ENCODE results near the gene FARS2.

The FARS2 gene

GRCh38 chr6:5287205-5287965, 26.1 kb downstream of the FARS2 start:
- peaks cover 42% of the 10 kb centered on the region for H3K4me1 ChIP-seq (ENCODE audit: low read length)
- TF ChIP-seq EZH2phosphoT487 (IDR thresholded peaks at IDR 0.05; ENCODE audit: low read depth) = no peak
- TF ChIP-seq, protein P1, sequence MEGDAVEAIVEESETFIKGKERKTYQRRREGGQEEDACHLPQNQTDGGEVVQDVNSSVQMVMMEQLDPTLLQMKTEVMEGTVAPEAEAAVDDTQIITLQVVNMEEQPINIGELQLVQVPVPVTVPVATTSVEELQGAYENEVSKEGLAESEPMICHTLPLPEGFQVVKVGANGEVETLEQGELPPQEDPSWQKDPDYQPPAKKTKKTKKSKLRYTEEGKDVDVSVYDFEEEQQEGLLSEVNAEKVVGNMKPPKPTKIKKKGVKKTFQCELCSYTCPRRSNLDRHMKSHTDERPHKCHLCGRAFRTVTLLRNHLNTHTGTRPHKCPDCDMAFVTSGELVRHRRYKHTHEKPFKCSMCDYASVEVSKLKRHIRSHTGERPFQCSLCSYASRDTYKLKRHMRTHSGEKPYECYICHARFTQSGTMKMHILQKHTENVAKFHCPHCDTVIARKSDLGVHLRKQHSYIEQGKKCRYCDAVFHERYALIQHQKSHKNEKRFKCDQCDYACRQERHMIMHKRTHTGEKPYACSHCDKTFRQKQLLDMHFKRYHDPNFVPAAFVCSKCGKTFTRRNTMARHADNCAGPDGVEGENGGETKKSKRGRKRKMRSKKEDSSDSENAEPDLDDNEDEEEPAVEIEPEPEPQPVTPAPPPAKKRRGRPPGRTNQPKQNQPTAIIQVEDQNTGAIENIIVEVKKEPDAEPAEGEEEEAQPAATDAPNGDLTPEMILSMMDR (IDR thresholded peaks at IDR 0.05; ENCODE audit: low read depth, low read length) = no peak
- no peaks in the 10 kb centered on the region for H3K27me3 ChIP-seq (ENCODE audit: low read depth, low read length)
- H3K4me2 ChIP-seq (ENCODE audit: low read length) = no peak overlapping the region
- no peak overlapping the region for H3K27ac ChIP-seq (ENCODE audit: low read length)
- H2AFZ ChIP-seq (ENCODE audit: low read depth, low read length) = no peak overlapping the region
- H3K79me2 ChIP-seq (ENCODE audit: low read length) = peaks cover 68% of the 10 kb centered on the region
- no peaks in the 10 kb centered on the region for H4K20me1 ChIP-seq (ENCODE audit: insufficient read depth, low read length)
- H3K36me3 ChIP-seq (replicated peaks; ENCODE audit: low read depth, low read length) = peaks cover 4% of the 10 kb centered on the region
- no peak overlapping the region for H3K4me3 ChIP-seq (ENCODE audit: low read length)
- H3K9ac ChIP-seq (ENCODE audit: low read length) = no peak overlapping the region
- H3K9me3 ChIP-seq (ENCODE audit: insufficient read depth, low read length) = no peaks in the 10 kb centered on the region

- Histone ChIP-seq H3K4me3 (ENCODE audit: low read length) (no peak overlapping the region), H4K20me1 (ENCODE audit: insufficient read depth, low read length) (no peaks in the 10 kb centered on the region), H3K4me1 (ENCODE audit: low read length) (peaks cover 37% of the 10 kb centered on the region), H2AFZ (ENCODE audit: low read depth, low read length) (no peak overlapping the region), H3K27me3 (ENCODE audit: low read depth, low read length) (no peaks in the 10 kb centered on the region), H3K27ac (ENCODE audit: low read length) (no peak overlapping the region), H3K79me2 (ENCODE audit: low read length) (peaks cover 65% of the 10 kb centered on the region), H3K9ac (ENCODE audit: low read length) (no peak overlapping the region), H3K4me2 (ENCODE audit: low read length) (no peak overlapping the region), H3K9me3 (ENCODE audit: insufficient read depth, low read length) (no peaks in the 10 kb centered on the region), H3K36me3 (replicated peaks; ENCODE audit: low read depth, low read length) (peaks cover 4% of the 10 kb centered on the region)
- TF ChIP-seq, protein P1 (IDR thresholded peaks at IDR 0.05; ENCODE audit: low read depth, low read length) = no peak
- no peak for TF ChIP-seq EZH2phosphoT487 (IDR thresholded peaks at IDR 0.05; ENCODE audit: low read depth)
Measured at GRCh38 chr6:5287966-5288297, 26.6 kb downstream of the FARS2 start.

DNA sequence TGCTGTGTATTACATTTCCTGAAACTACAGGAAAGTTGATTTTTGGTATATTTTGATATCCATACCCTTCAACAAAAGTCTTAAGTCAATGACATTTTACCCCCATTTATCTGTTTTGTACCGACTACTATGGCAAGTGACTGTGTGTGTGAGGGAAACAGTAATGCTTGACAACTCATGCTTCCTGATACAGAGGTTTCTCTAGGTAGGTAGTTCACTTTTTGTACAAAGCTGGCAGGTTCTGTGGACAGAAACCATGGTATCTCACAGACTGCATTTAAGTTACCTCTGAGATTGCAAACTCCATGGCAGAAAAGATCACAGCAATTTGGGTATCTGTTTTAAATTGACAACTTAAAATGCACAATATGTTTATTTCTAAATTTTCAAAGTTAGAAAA, 28.8 kb downstream of the FARS2 start:
- Histone ChIP-seq H4K20me1 (ENCODE audit: insufficient read depth, low read length) (no peaks in the 10 kb centered on the region), H3K9ac (ENCODE audit: low read length) (no peak overlapping the region), H3K27me3 (ENCODE audit: low read depth, low read length) (no peaks in the 10 kb centered on the region), H3K27ac (ENCODE audit: low read length) (peak overlapping the region; percentile 14; the same call in 1 of the 2 replicates), H3K36me3 (replicated peaks; ENCODE audit: low read depth, low read length) (peaks cover 4% of the 10 kb centered on the region), H3K4me1 (ENCODE audit: low read length) (peaks cover 46% of the 10 kb centered on the region), H2AFZ (ENCODE audit: low read depth, low read length) (no peak overlapping the region), H3K9me3 (ENCODE audit: insufficient read depth, low read length) (no peaks in the 10 kb centered on the region), H3K4me3 (ENCODE audit: low read length) (no peak overlapping the region), H3K79me2 (ENCODE audit: low read length) (peaks cover 69% of the 10 kb centered on the region), H3K4me2 (ENCODE audit: low read length) (0 out of 2 replicates have a peak overlapping the region, but pooled peaks have one; percentile 11)
- TF ChIP-seq, protein P1 (IDR thresholded peaks at IDR 0.05; ENCODE audit: low read depth, low read length) = no peak
- TF ChIP-seq EZH2phosphoT487 (IDR thresholded peaks at IDR 0.05; ENCODE audit: low read depth) = no peak

GRCh38 chr6:5290500-5290899, 29.2 kb downstream of the FARS2 start:
- no peaks in the 10 kb centered on the region for H4K20me1 ChIP-seq (ENCODE audit: insufficient read depth, low read length)
- peak overlapping the region; percentile 14; the same call in 1 of the 2 replicates for H3K27ac ChIP-seq (ENCODE audit: low read length)
- no peak overlapping the region for H3K4me3 ChIP-seq (ENCODE audit: low read length)
- peaks cover 70% of the 10 kb centered on the region for H3K79me2 ChIP-seq (ENCODE audit: low read length)
- H3K27me3 ChIP-seq (ENCODE audit: low read depth, low read length) = no peaks in the 10 kb centered on the region
- H2AFZ ChIP-seq (ENCODE audit: low read depth, low read length) = no peak overlapping the region
- H3K9ac ChIP-seq (ENCODE audit: low read length) = no peak overlapping the region
- TF ChIP-seq, protein P1 (IDR thresholded peaks at IDR 0.05; ENCODE audit: low read depth, low read length) = no peak
- TF ChIP-seq EZH2phosphoT487 (IDR thresholded peaks at IDR 0.05; ENCODE audit: low read depth) = no peak
- H3K4me2 ChIP-seq (ENCODE audit: low read length) = 0 out of 2 replicates have a peak overlapping the region, but pooled peaks have one; percentile 11
- no peaks in the 10 kb centered on the region for H3K9me3 ChIP-seq (ENCODE audit: insufficient read depth, low read length)
- peaks cover 48% of the 10 kb centered on the region for H3K4me1 ChIP-seq (ENCODE audit: low read length)
- H3K36me3 ChIP-seq (replicated peaks; ENCODE audit: low read depth, low read length) = peaks cover 4% of the 10 kb centered on the region

Data from OCI-LY3 (cell line).